Activated CD4-positive, alpha-beta T cell treated with anti-CD3 and anti-CD28 coated beads, Interleukin-2, amount 10 ng/mL, durations not matched to agents 24 days and 14 days (primary cell): ENCODE data around the gene ZNF525. TPM values are rescaled to one million over a fixed set of nuclear protein-coding genes. Genes with fewer than 3 reads are reported as not detected.
"Not testable (repeated sequence)": the region's sequence is repeated elsewhere in the genome, so short reads cannot be mapped to it uniquely, and the experiment has no call there.

ENCODE experiments used
- DNase-seq: peaks from one replicate; pipeline ENCODE4 v3.0.0; 2022
- H3K27ac Mint-ChIP-seq: one replicate; pipeline ENCODE4 v1.8.0; 2022; ENCODE audit warnings: mild to moderate bottlenecking, mixed read lengths
- H3K27me3 Mint-ChIP-seq: one replicate; pipeline ENCODE4 v1.8.0; 2022; ENCODE audit warnings: mixed read lengths
- H3K36me3 Mint-ChIP-seq: one replicate; pipeline ENCODE4 v1.8.0; 2022; ENCODE audit warnings: low read depth, mild to moderate bottlenecking, mixed read lengths
- H3K4me1 Mint-ChIP-seq: one replicate; pipeline ENCODE4 v1.8.0; 2021; ENCODE audit warnings: mixed read lengths
- H3K4me3 Mint-ChIP-seq: one replicate; pipeline ENCODE4 v1.8.0; 2022; ENCODE audit warnings: mild to moderate bottlenecking, moderate library complexity, mixed read lengths
- H3K9me3 Mint-ChIP-seq: one replicate; pipeline ENCODE4 v1.8.0; 2021; ENCODE audit warnings: mixed read lengths
- intact Hi-C: fragments of 100-400 bp; cut with micrococcal nuclease; formaldehyde crosslinking; loops from one replicate; pipeline ENCODE4 v1.15.1; 2023
- total RNA-seq: library from RNA; stranded (reverse); gene quantifications from 2 replicates; pipeline ENCODE4 v1.2.3, GENCODE V29; 2022

The ZNF525 gene
- total RNA-seq, 1 donor from 2014 or later: 18.3 TPM

GRCh38 chr19:53422551-53422950 is 57.0 kb downstream of the ZNF525 start:
- no peaks in the 10 kb centered on the region for H3K36me3 Mint-ChIP-seq
- no peak overlapping the region for H3K4me3 Mint-ChIP-seq
- H3K9me3 Mint-ChIP-seq: peaks cover 4% of the 10 kb centered on the region

DNA sequence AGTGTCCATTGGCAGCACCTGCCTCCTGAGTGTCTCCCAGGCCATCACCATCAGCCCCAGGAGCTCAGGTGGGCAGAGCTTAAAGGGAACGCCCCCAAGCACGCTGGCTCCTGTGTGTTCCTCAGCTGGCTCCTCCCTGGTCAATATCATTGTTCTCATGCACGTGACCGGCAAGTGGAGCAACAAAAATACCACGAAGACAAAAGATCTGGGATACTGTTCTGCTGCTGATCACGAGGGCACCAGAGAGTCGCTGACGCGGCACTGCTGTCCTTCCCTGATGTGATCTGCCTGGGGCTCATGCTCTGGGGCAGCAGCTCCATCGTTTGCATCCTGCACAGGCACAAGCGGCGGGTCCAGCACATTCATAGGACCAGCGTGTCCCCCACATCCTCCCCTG is 57.6 kb downstream of the ZNF525 start:
- DNase-seq, H3K27me3 Mint-ChIP-seq, H3K9me3 Mint-ChIP-seq, H3K36me3 Mint-ChIP-seq, H3K4me3 Mint-ChIP-seq, intact Hi-C loops, H3K4me1 Mint-ChIP-seq, H3K27ac Mint-ChIP-seq: not testable (repeated sequence)

More at GRCh38 chr19:53422551-53422950, 57.0 kb downstream of the ZNF525 start:
- Mint-ChIP-seq H3K27ac (no peak overlapping the region), H3K4me1 (peaks cover 3% of the 10 kb centered on the region), H3K27me3 (no peaks in the 10 kb centered on the region)
- no peak for DNase-seq
- intact Hi-C loops: no loop called here

- intact Hi-C loops, H3K36me3 Mint-ChIP-seq, H3K9me3 Mint-ChIP-seq: not testable (repeated sequence)
These were observed 58.2 kb downstream of the ZNF525 start for GRCh38 chr19:53423680-53424079.

GRCh38 chr19:53424968-53425597 is 59.6 kb downstream of the ZNF525 start:
- peaks cover 3% of the 10 kb centered on the region for H3K4me1 Mint-ChIP-seq
- H3K9me3 Mint-ChIP-seq: no peaks in the 10 kb centered on the region
- H3K36me3 Mint-ChIP-seq: no peaks in the 10 kb centered on the region
- intact Hi-C loops: loop anchor here (5.0 kb wide), 1 partner anchor 87 kb away; no protein-coding TSS in a partner anchor
- H3K4me3 Mint-ChIP-seq: no peak overlapping the region
- DNase-seq: peak; percentile 88
- no peak overlapping the region for H3K27ac Mint-ChIP-seq
- H3K27me3 Mint-ChIP-seq: no peaks in the 10 kb centered on the region

More at GRCh38 chr19:53423680-53424079, 58.2 kb downstream of the ZNF525 start:
- not testable (repeated sequence) for H3K4me1 Mint-ChIP-seq, H3K27ac Mint-ChIP-seq, H3K4me3 Mint-ChIP-seq, H3K27me3 Mint-ChIP-seq, DNase-seq

- DNase-seq: peak; percentile 99
- Mint-ChIP-seq H3K36me3 (peaks cover 40% of the 10 kb centered on the region), H3K27me3 (no peaks in the 10 kb centered on the region), H3K4me1 (peaks cover 16% of the 10 kb centered on the region), H3K27ac (peak within 1 kb of the TSS; percentile 93), H3K4me3 (peak within 1 kb of the TSS; percentile 90), H3K9me3 (peaks cover 15% of the 10 kb centered on the region)
- intact Hi-C loops: loop anchor here (1.0 to 10.0 kb wide), 7 partner anchors 35 to 469 kb away; partner anchors contain the start of genes ZNF665, ZNF765, ZNF813 and ZNF816
These were observed 66.0 kb downstream of the ZNF525 start, which contains the start of gene ZNF761 for GRCh38 chr19:53431399-53432087. ZNF761 (plus strand) TSS chr19:53431984; CDS start chr19:53447269, 15,285 bp downstream.

GRCh38 chr19:53432088-53432661 is 66.7 kb downstream of the ZNF525 start:
- no peak for DNase-seq
- Mint-ChIP-seq H3K4me1 (peaks cover 16% of the 10 kb centered on the region), H3K9me3 (peaks cover 15% of the 10 kb centered on the region), H3K36me3 (peaks cover 46% of the 10 kb centered on the region), H3K27me3 (no peaks in the 10 kb centered on the region), H3K27ac (peak overlapping the region; percentile 93), H3K4me3 (peak overlapping the region; percentile 90)
- intact Hi-C loops: loop anchor here (1.0 to 10.0 kb wide), 3 partner anchors 37 to 237 kb away; partner anchors contain the start of genes ZNF665 and ZNF765

Other genes starting within 250 kb of the ZNF525 start
- gene ZNF415, start 232.8 kb upstream of the ZNF525 start, total RNA-seq: 0.51 and 0.78 TPM in 2 replicates
- gene ZNF347, start 206.7 kb upstream of the ZNF525 start, total RNA-seq: 4.6 and 5.3 TPM in 2 replicates
- 2.3 and 2.6 TPM in 2 replicates for gene ZNF665, start 172.3 kb upstream of the ZNF525 start, total RNA-seq
- gene ZNF677, start 110.8 kb upstream of the ZNF525 start, total RNA-seq: 0.91 and 1.8 TPM in 2 replicates
- not detected in 2 replicates for gene VN1R2, start 107.4 kb upstream of the ZNF525 start, total RNA-seq
- not detected in 2 replicates for gene VN1R4, start 98.0 kb upstream of the ZNF525 start, total RNA-seq
- 6.1 and 6.4 TPM in 2 replicates for gene ZNF845, start 32.0 kb upstream of the ZNF525 start, total RNA-seq
- gene ZNF765, start 29.4 kb downstream of the ZNF525 start, total RNA-seq: 11.0 and 11.8 TPM in 2 replicates
- 9.8 and 11.6 TPM in 2 replicates for gene ZNF761, start 66.3 kb downstream of the ZNF525 start, total RNA-seq
- gene ZNF813, start 102.0 kb downstream of the ZNF525 start, total RNA-seq: 4.3 and 5.2 TPM in 2 replicates
- 18.2 and 18.9 TPM in 2 replicates for gene ZNF331, start 172.4 kb downstream of the ZNF525 start, total RNA-seq